ENCODE results near the gene TRAF2. TPM values are rescaled to one million over a fixed set of nuclear protein-coding genes. Genes with fewer than 3 reads are reported as not detected.

Gene TRAF2
- total and polyA plus RNA-seq, 2 of the 13 experiments (the other 11 are each of a cell fraction or from before 2014, with no cell fraction given): 12.4 to 13.6 TPM

GRCh38 chr9:136882109-136882946 is 4.0 kb upstream of the TRAF2 start (continued):
- TF ChIP-seq KAT2B (IDR thresholded peaks at IDR 0.05; ENCODE audit: borderline replicate concordance, low read depth, low read length) (peak; percentile 42; the same call in 1 of the 2 replicates), ZNF619 (CRISPR knock-in tag; IDR thresholded peaks at IDR 0.05) (no peak), MZF1 (CRISPR knock-in tag; IDR thresholded peaks at IDR 0.05; ENCODE audit: borderline replicate concordance) (no peak), ZBTB46 (CRISPR knock-in tag; IDR thresholded peaks at IDR 0.05; ENCODE audit: borderline replicate concordance) (no peak), ATF2 (CRISPR knock-in tag; IDR thresholded peaks at IDR 0.05) (peak; percentile 72), FOSL2 (CRISPR knock-in tag; IDR thresholded peaks at IDR 0.05) (peak; percentile 99), HIVEP1 (CRISPR knock-in tag; IDR thresholded peaks at IDR 0.05) (peak; percentile 99), POLR2A (IDR thresholded peaks at IDR 0.05; ENCODE audit: insufficient read depth in 1 of 2, low read depth in 2 of 2, low read length in 2 of 2) (peak in 1 of 2 experiments; percentile 24; a peak in 1 of 4 replicates), NONO (IDR thresholded peaks at IDR 0.05) (no peak), NONO (CRISPR knock-in tag; conservative IDR thresholded peaks at IDR 0.05) (peak; percentile 63), HMGXB4 (CRISPR knock-in tag; IDR thresholded peaks at IDR 0.05; ENCODE audit: borderline replicate concordance in 1 of 2, low read depth in 1 of 2) (peak; percentile 74 to 77), ZNF770 (CRISPR knock-in tag; IDR thresholded peaks at IDR 0.05) (peak; percentile 76; the same call in 1 of the 2 replicates), MBNL3 (CRISPR knock-in tag; conservative IDR thresholded peaks at IDR 0.05) (no peak), HNRNPUL1 (IDR thresholded peaks at IDR 0.05; ENCODE audit: low read depth, low read length) (no peak), NR1H2 (CRISPR knock-in tag; IDR thresholded peaks at IDR 0.05; ENCODE audit: borderline replicate concordance, low read depth) (no peak), ARID5B (CRISPR knock-in tag; IDR thresholded peaks at IDR 0.05) (peak; percentile 84)
